Subcutaneous abdominal adipose tissue (tissue), 5 donors: ENCODE results near the gene CFAP299.

Experiments
- H3K27ac ChIP-seq: one replicate; pipeline ENCODE4 v1.7.0; 2013; ENCODE audit warnings: low read depth, mild to moderate bottlenecking, inconsistent platforms, low read length, moderate library complexity
- H3K27me3 ChIP-seq, 5 donors: one replicate each; pipeline ENCODE4 v1.7.0; 2013; ENCODE audit warnings: low read length in 5 of 5, inconsistent platforms in 1 of 5; ENCODE audit not compliant: control insufficient read depth in 5 of 5, insufficient read depth in 4 of 5
- H3K36me3 ChIP-seq, 5 donors: one replicate each; pipeline ENCODE4 v1.7.0; 2013; ENCODE audit warnings: low read length in 5 of 5; ENCODE audit not compliant: control insufficient read depth in 5 of 5, insufficient read depth in 5 of 5
- H3K4me1 ChIP-seq, 5 donors: one replicate each; pipeline ENCODE4 v1.7.0; 2013; ENCODE audit warnings: low read length in 5 of 5, mild to moderate bottlenecking in 3 of 5, moderate library complexity in 1 of 5; ENCODE audit not compliant: control insufficient read depth in 5 of 5, insufficient read depth in 5 of 5
- H3K4me3 ChIP-seq, 5 donors: one replicate each; pipeline ENCODE4 v1.7.0; 2013; ENCODE audit warnings: low read length in 5 of 5, low read depth in 1 of 5
- H3K9ac ChIP-seq, 5 donors: one replicate each; pipeline ENCODE4 v1.7.0; 2013; ENCODE audit warnings: low read length in 5 of 5, mild to moderate bottlenecking in 4 of 5, moderate library complexity in 3 of 5
- H3K9me3 ChIP-seq, 5 donors: one replicate each; pipeline ENCODE4 v1.7.0; 2013; ENCODE audit warnings: low read length in 5 of 5; ENCODE audit not compliant: control insufficient read depth in 5 of 5
- donor health status: healthy.
- donor health status: healthy.
- donor health status: healthy.
- donor health status: healthy.
- donor health status: healthy.

The CFAP299 gene

DNA sequence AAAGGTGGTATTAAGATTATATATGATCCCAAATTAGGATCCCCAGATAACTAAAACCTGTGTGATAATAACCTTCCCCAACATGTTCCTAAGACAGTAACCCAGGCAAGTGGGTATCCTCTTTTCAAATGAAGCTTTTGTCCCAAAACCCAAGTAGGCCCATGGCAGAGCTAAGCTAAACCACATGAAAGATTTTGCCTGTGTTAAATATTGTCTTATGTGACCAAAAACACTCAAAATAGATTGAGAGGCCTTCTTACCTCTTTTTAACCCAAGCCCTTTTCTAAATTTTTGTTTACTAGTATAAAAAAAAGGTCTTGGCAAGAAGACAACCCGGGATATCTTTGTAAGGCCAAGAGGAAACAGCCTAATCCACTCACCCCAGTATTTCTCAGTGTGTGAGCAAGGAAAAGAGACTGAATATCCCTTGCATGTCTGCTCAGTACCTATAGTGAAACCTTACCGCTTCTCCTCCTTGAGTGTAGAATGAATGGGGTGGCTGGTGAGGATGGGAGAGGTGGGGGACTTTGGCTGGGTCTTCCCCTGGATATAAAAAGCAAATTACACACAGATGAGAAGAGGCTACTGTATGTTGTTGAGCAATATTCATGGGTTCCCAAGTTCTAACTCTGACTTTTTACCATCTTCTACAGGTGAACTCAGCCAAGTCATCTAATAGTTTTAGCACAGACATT is 506.2 kb downstream of the CFAP299 start:
- Histone ChIP-seq H3K9me3 (peaks cover 0 to 7% (median 2%) of the 10 kb centered on the region in 5 donors), H3K4me3 (no peak overlapping the region), H3K4me1 (no peaks in the 10 kb centered on the region), H3K27me3 (no peaks in the 10 kb centered on the region), H3K27ac (no peak overlapping the region), H3K9ac (no peak overlapping the region), H3K36me3 (no peaks in the 10 kb centered on the region)

DNA sequence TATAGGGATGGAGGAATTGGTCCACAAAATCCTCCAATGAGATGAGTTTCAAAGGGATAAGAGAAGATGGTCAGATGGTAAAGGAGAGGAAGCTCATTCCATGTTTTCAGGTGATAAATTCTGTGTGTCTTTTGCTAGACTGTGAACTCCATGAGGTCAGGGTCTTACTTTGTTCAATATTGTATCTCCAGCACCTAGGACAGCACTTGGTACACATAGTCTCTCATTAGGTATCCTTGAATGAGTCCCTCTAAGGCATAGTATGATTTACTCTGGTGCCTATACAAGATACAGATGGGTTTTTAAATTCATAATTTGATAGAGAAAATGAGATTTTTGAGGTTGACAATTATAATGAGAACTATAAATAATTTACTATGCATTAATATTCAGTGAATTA is 510.7 kb downstream of the CFAP299 start:
- Histone ChIP-seq H3K36me3 (no peaks in the 10 kb centered on the region), H3K4me3 (no peak overlapping the region), H3K4me1 (no peaks in the 10 kb centered on the region), H3K27ac (no peak overlapping the region), H3K9ac (no peak overlapping the region), H3K27me3 (no peaks in the 10 kb centered on the region), H3K9me3 (peaks cover 0 to 7% (median 0%) of the 10 kb centered on the region in 5 donors)

DNA sequence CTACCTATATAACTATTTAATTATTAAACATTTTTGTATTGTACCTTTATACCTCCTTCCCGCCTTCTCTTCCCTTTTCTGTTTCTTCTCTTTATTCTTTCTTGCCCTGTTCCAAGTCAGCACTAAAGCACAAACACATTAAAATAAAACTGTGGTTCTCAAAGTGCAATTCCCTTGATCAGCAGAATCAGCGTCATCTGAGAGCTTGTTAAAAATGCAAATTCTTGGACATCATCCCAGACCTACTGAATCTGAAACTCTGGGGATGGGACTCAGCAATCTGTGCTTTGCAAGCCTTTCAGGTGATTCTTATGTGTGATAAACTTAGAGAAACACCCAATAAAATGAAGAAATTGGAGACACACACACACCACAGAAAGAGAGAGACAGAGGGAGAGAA is 516.5 kb downstream of the CFAP299 start:
- Histone ChIP-seq H3K4me1 (no peaks in the 10 kb centered on the region), H3K27ac (no peak overlapping the region), H3K36me3 (no peaks in the 10 kb centered on the region), H3K9ac (no peak overlapping the region), H3K4me3 (no peak overlapping the region), H3K9me3 (no peaks in the 10 kb centered on the region), H3K27me3 (no peaks in the 10 kb centered on the region)

DNA sequence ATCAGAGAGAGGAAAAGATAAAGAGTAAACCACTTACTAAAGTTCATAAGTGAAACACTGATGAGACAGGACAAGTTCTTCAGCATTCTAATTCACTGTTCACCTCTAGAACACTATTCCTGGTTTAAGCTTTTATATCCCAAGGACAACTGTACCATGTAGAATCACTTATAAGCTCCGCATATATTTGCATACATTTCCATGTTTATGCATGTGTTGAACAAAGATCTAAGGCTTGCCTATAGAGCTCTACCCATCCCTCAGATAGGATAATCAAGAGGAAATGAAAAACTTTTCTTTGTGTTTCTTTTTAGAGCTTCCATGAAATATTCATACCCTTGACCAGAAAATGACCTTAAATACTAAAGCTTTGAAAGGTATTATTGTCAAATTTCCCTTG is 538.0 kb downstream of the CFAP299 start:
- H3K4me3 ChIP-seq, result no peak overlapping the region
- H3K27me3 ChIP-seq, result no peaks in the 10 kb centered on the region
- H3K4me1 ChIP-seq, result no peaks in the 10 kb centered on the region
- no peaks in the 10 kb centered on the region for H3K36me3 ChIP-seq
- no peaks in the 10 kb centered on the region for H3K9me3 ChIP-seq
- H3K27ac ChIP-seq, result no peak overlapping the region
- no peak overlapping the region for H3K9ac ChIP-seq

DNA sequence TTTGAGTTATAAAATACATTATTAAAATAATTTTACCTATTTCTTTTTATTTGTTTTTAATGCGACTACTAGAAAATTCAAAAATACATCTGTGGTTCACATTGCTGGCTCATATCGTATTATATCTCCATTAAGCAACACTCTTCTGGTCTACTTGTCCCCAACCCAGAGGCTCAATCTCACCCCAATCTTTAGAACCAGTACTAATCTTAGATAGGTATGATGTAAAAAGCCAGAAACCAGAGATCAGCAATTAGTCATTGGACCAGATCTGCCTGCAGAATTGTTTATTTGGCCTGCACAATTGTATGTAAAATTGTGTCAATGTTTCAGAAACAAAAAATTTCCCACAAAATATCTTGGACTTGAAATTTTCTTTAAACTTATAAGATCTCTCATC is 539.4 kb downstream of the CFAP299 start:
- no peaks in the 10 kb centered on the region for H3K9me3 ChIP-seq
- H3K27me3 ChIP-seq, result no peaks in the 10 kb centered on the region
- H3K27ac ChIP-seq, result no peak overlapping the region
- no peak overlapping the region for H3K4me3 ChIP-seq
- no peak overlapping the region for H3K9ac ChIP-seq
- no peaks in the 10 kb centered on the region for H3K36me3 ChIP-seq
- H3K4me1 ChIP-seq, result no peaks in the 10 kb centered on the region

DNA sequence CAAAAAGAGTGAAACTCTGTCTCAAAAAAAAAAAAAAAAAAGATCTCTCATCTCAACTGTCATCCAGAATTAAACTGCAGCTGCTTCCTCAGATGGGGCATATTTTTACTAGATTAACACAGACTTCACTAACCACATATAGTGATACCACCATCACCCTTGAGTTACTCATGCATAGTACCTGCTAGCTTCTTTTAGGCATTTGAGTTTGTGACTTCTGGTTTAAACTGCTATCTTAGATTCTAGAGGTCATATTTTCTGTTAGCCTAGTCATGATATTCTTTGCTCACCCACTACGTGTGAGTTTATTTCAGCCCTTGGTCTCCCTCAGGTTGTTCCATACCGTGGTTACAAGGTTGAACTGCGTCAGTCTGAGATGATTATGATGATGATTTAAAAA is 540.1 kb downstream of the CFAP299 start:
- Histone ChIP-seq H3K4me1 (no peaks in the 10 kb centered on the region), H3K9ac (no peak overlapping the region), H3K36me3 (no peaks in the 10 kb centered on the region), H3K27me3 (no peaks in the 10 kb centered on the region), H3K27ac (no peak overlapping the region), H3K4me3 (no peak overlapping the region), H3K9me3 (no peaks in the 10 kb centered on the region)

DNA sequence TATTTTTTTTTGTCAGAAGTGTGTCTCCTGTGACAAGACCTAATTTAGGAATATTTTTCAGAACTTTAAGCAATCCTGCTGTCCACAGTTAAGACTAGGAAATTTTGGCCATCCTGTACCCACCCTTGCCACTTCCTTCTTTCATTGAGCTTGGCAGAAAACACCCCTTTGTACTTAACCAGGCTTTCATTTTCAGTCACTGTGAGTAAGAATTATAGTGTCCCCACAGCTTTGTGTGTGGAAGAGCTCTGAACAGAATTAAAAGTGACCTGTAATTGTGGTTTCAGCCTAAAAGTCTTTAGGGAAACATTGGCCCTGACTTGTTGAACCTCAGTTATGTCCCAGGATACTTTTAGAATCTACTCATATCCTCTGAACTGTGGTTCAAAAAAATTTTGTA is 541.3 kb downstream of the CFAP299 start:
- no peaks in the 10 kb centered on the region for H3K36me3 ChIP-seq
- H3K4me1 ChIP-seq, result no peaks in the 10 kb centered on the region
- H3K4me3 ChIP-seq, result no peak overlapping the region
- no peaks in the 10 kb centered on the region for H3K9me3 ChIP-seq
- no peak overlapping the region for H3K27ac ChIP-seq
- H3K27me3 ChIP-seq, result no peaks in the 10 kb centered on the region
- no peak overlapping the region for H3K9ac ChIP-seq

DNA sequence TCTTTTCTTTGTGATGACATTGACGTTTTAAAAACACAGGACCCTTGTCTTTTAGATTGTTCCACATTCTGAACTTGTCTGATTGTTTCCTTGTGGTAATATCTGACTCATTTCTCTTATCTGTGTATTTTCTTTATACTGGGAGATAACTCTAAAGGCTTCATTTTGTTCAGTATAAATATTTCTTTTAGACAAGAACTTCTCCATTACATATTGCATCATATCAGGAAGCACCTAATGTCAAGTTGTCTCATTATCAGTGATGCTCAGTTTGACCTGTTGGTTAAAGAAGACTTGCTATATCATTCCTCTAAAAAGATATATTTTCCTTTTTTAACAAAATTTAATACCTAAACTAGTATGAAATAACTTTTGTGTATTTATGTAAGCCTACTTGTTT is 542.7 kb downstream of the CFAP299 start:
- no peak overlapping the region for H3K9ac ChIP-seq
- no peak overlapping the region for H3K27ac ChIP-seq
- no peaks in the 10 kb centered on the region for H3K4me1 ChIP-seq
- H3K9me3 ChIP-seq, result no peaks in the 10 kb centered on the region
- H3K27me3 ChIP-seq, result no peaks in the 10 kb centered on the region
- no peaks in the 10 kb centered on the region for H3K36me3 ChIP-seq
- no peak overlapping the region for H3K4me3 ChIP-seq

DNA sequence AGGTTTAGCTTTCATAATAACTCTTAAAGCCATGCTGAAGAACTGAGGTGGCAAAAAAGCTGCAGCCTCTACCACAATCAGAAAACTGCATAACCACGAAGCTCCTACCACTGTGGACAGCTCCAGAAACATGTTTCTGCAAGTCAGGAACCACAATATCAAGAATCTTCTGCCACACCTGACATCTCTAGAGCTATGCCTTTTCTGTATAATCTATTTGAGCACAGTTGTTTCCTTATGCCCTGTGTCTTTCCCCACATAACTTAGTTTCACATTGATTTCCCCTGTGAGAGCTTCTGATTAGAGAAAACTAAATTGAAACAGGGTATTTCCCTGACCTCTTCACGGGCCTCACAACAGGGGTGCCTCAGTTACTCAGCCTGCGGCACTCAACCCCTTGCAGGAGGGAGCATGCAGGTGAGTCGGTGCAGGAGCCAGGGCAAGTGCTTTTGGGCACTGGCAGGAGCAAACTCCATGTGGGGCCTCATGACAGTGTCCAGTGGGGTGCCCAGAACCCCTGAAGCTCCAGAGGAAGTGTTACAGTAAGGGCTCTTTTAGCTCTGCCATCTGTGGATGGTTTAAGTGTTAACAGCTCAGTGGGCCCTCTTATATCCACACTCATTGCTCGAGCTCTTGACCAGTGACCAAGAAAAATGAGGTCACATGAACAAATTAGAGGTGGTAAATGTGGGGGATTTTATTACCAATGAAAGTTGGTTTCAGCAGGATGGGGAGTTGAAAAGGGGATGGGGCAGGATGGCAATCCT is 562.2 kb downstream of the CFAP299 start:
- H3K27ac ChIP-seq, result no peak overlapping the region
- no peaks in the 10 kb centered on the region for H3K36me3 ChIP-seq
- no peak overlapping the region for H3K9ac ChIP-seq
- H3K27me3 ChIP-seq, result no peaks in the 10 kb centered on the region
- H3K4me1 ChIP-seq, result no peaks in the 10 kb centered on the region
- H3K4me3 ChIP-seq, result no peak overlapping the region
- peaks cover 0 to 4% (median 0%) of the 10 kb centered on the region in 5 donors for H3K9me3 ChIP-seq

DNA sequence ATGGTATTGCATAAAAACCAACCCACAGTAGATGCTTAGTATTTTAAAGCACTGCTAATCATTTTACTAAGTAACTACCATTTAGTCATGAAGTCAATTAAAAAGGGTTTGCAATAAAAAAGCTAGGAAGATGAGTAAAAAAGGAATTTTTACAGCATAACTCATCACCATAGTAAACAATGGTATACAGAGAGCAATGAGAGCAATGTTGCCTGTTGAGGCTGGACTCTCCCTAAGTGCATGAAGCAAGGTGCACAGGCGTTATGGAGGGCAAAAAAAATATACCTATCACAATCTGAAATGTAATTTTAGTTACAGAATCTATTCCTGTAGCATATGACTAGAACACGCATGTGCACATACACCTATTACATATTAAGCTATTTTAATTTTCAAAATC is 565.4 kb downstream of the CFAP299 start:
- peaks cover 0 to 4% (median 0%) of the 10 kb centered on the region in 5 donors for H3K9me3 ChIP-seq
- H3K9ac ChIP-seq, result no peak overlapping the region
- H3K4me3 ChIP-seq, result no peak overlapping the region
- H3K36me3 ChIP-seq, result no peaks in the 10 kb centered on the region
- no peak overlapping the region for H3K27ac ChIP-seq
- no peaks in the 10 kb centered on the region for H3K27me3 ChIP-seq
- H3K4me1 ChIP-seq, result no peaks in the 10 kb centered on the region
